NK-92 treated with Interleukin-12 subunit alpha and Interleukin-12 subunit beta, amount 100 ng/mL, for 24 hours (cell line): ENCODE measurements around the gene CCDC74B.
A peak's percentile ranks its signal among the peaks of the same experiment; 100 is the strongest.
"Not testable (repeated sequence)": the region's sequence is repeated elsewhere in the genome, so short reads cannot be mapped to it uniquely, and the experiment has no call there.

Experiments
- DNase-seq: peaks from one replicate; lab custom pipeline; 2025; lab: John Stamatoyannopoulos, UW

The CCDC74B gene

GRCh38 chr2:130145006-130145414 lies at the start of gene CCDC74B:
CCDC74B (minus strand) TSS chr2:130145112; CDS start chr2:130144996, 116 bp downstream.
- not testable (repeated sequence) for DNase-seq

DNA sequence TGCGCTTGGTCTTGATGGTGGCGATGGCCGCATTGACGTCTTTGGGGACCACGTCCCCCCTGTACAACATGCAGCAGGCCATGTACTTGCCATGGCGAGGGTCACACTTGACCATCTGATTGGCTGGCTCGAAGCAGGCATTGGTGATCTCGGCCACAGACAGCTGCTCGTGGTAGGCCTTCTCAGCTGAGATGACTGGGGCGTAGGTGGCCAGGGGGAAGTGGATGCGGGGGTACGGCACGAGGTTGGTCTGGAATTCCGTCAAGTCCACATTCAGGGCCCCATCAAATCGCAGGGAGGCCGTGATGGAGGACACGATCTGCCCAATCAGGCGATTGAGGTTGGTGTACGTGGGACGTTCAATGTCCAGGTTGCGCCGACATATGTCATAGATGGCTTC lies 48.9 kb upstream of the CCDC74B start:
- not testable (repeated sequence) for DNase-seq

DNA sequence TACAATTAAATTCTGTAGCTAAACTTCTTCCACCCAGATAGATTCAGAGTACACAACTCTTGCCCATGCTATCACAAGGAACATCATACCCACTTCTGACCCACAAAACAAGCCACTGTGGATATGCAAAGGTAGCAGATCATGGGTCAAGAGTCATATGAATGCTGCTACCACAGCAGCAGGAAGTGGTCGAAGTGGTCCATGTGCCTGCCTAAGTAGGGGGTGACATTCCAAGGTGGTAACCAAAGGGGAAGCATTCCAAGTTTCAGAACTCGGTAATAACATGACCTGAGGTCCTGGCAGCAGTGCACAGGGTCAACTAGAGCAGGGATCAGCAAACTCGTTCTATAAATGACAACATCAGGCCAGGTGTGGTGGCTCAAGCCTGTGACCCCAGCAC lies 47.5 kb upstream of the CCDC74B start:
- not testable (repeated sequence) for DNase-seq

DNA sequence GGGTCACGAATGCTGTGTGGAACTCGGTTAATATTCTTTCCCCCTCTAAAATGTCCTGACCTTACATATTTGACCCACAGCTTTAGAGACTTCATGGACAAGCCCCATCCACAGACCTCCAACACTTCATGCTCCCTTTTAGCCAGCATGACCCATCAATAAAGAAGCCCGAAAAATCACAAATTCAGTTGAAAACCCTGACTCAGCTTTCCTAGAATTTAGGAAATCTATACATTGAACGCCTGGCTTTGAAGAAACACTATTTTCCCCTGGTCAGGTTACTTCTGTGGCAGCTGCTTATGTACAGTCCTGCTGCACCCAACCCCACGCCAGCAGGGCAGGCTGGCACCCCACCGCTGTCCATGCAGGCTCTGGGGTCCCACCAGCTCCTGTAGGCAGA lies 46.4 kb upstream of the CCDC74B start:
- not testable (repeated sequence) for DNase-seq

DNA sequence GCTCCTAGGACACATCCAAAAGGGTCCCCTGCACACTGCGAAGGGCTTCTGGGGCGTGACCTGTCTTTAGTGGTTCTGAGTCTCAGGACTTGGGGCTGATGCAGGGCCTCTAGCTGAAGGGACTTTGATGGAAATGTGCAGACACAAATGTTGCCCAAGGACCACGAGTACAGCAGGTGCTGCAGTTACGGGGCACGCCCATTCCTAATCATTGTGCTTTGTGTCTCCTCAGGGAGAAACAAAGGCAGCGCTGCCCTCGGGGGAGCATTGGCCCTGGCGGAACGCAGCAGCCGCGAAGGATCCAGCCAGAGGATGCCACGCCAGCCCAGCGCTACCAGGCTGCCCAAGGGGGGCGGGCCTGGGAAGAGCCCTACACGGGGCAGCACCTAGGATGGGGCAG lies 45.3 kb upstream of the CCDC74B start:
- DNase-seq: no peak

DNA sequence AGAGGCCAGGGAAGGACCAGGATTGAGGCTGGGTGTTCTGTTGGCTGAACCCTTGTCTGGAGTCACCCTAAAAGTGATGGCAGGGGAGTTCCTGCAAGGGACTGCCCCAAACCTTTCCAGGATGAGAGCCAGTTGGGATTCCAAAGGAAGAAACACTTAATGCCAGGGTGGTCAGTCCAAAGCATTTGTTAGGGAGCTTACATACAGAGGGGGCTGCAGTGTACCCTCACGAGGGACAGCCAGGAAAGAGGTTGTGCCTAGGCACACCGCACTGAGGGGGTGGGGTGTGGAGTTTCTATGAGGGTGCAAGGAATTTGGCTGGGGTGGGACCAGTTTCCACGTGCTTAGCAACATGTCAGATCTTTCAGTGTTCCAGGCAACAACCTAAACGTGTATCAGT lies 44.0 kb upstream of the CCDC74B start:
- not testable (repeated sequence) for DNase-seq

GRCh38 chr2:130187859-130188792 lies 43.2 kb upstream of the CCDC74B start:
- DNase-seq: not testable (repeated sequence)

- no peak for DNase-seq
Observed at GRCh38 chr2:130187268-130187667, 42.4 kb upstream of the CCDC74B start.

GRCh38 chr2:130186391-130186790 lies 41.5 kb upstream of the CCDC74B start:
- no peak for DNase-seq

DNA sequence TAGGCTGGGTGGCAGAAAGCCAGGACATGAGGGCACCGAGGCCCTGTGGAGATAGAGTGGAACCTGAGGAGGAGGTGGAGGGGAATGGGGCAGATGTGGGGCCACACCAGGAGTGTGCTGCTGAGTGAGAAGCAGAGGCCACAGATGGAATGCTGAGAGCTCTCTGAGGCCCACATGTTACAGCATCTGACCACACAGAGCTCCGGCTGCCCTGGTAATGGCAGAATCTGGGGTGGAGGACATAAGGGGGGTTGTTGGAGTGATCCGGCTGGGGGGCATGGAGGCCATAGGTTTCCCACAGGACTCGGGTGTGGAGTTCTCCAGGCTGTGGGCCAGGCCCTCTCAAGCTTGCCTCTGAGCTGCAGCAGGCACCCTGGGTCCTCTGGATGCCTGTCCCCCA lies 41.0 kb upstream of the CCDC74B start:
- DNase-seq: no peak

DNA sequence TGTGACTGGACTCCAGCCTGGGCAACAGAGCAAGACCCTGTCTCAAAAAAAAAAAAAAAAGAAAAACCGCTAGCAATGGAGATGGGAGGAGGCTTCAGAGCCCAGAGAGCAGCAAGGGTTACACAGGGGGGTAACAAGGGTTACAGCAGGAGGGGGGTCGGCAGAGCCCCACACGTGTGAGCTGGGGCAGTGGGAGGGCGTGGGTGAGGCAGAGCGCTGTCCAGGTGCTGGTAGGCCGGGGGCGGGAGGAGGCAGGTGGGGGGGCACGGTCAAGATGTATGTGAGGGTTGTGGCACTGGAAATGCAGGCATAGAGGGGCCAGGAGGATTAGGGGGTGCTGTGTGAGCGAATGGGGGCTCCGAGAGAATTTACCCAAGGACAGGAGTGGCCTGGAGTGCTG lies 40.5 kb upstream of the CCDC74B start:
- DNase-seq: no peak

- DNase-seq: no peak
Observed at GRCh38 chr2:130183512-130184373, 38.8 kb upstream of the CCDC74B start.

DNA sequence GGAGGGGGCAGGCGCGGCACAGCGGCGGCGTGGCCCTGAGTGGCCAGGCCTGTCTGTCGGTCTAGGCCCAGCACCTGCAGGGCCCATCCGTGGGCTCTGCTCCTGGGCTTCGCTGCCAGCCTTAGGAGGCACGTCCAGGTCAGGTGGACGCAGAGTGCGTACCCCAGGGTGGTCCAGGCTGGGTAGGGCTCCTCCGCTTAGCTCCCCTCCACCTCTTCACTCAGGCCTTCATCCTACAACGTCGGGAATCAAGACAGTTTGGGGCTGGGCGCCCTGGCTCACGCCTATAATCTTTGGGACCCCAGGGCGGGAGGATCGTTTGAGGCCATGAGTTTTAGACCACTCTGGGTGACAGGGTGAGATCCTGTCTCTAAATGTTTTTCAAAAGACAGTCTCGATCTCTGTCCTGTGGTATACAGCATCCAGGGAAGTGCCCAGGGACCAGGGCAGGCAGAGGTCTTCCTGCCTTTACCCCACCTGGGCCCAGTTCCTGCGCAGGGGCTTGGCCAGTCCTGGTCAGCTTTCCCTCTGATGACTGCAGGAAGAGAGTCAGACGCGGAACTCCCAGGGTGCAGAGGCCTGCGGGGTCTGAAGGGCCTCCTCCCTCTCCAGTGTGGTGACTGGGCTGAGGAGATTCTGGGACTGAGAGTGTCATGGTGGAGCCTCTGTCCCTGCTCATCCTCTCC lies 38.1 kb upstream of the CCDC74B start:
- DNase-seq: not testable (repeated sequence)

GRCh38 chr2:130181880-130182682 lies 37.2 kb upstream of the CCDC74B start, which contains the start of gene MZT2B:
MZT2B (plus strand) TSS chr2:130182262; CDS start chr2:130182283, 21 bp downstream.
- peak; percentile 81 for DNase-seq

DNA sequence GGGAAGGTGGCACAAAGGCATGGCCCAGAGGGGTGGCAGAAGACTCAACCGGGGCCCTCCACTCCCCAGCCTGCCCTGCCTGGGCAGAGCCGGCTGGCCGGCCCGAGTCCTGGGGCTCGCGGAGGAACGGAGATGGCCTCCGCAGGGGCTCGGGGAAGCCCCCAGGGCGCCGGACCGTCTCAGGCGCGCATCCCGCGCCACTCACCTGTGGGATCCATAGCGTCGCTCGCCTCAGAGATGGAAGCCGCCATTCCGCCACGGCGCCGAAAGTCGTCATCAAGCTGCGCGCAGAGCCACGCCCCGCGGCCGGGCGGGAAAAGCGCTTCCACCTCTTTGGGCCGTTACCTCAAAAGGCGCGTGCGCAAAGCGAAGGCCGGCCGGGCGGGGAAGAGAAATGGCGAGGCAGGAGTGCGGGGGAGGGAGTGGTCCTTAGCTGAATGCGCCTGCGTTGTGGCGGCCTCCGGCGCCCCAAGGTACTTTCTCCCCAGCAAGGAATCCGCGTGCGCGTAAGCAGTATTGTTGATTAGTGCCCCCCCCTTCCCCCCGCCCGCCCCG lies 36.5 kb upstream of the CCDC74B start, which contains the start of gene SMPD4:
Gene SMPD4, minus strand, starts transcription at position 278 of the 555 bp plus-strand sequence. CDS start 5,010 bp downstream, outside the sequence.
- peak; percentile 95 for DNase-seq

DNA sequence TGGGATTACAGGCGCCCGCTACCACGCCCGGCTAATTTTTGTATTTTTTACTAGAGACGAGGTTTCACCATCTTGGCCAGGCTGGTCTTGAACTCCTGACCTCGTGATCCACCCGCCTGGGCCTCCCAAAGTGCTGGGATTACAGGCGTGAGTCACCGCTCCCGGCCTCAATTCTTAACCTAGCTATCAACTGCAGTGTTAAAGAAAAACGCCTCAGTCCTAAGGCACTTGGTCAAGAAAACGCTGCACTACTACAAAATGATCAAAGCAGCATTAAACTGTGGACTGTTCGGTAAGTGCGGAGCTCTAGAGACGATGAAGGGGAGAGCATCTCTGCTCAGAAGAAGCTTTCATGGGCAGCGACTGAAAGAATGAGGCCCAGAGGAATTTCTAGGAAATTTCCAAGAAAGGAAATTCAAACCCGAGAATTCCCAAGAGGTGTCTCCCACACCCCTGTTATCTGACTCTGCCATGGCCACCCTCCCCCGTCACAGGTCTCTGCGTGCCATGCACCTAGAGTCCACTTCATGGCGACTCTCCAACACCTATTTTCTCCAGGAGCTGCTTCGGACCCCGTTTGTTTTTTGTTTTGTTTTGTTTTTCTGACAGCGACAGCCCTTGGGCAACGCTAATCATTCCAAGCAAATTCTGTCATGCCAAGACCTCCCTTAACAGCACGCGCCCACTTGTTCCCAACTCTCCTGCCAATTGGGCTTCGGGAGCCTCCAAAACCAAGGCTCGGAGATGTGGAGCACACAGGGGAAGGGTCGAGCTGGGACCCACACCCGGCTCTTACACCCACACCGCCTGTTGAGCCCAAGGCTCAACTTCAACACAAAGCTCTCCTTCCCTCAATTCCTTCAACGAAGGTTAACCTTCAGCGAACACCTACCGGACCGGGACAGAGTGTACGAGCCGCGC lies 35.8 kb upstream of the CCDC74B start:
- not testable (repeated sequence) for DNase-seq

DNA sequence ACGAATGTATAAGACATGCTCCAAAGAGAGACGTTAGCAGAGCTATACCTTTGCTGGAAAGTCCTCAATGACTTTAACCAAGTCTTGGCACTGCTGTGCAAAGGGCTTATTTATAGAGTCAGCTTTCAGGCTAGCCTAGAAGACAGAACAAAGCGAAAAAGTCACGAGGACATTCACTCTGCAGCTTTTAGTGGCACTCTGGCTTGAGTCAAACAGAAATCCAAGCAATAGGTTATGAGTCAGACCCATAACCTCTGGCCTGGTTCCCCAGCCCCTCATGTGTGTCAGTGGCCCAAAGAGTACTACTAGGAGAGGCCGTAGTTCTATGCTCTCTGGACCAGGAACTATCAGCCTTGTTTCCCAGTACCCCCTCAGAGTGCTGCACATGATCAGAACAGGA lies 30.0 kb upstream of the CCDC74B start:
- DNase-seq: not testable (repeated sequence)

DNA sequence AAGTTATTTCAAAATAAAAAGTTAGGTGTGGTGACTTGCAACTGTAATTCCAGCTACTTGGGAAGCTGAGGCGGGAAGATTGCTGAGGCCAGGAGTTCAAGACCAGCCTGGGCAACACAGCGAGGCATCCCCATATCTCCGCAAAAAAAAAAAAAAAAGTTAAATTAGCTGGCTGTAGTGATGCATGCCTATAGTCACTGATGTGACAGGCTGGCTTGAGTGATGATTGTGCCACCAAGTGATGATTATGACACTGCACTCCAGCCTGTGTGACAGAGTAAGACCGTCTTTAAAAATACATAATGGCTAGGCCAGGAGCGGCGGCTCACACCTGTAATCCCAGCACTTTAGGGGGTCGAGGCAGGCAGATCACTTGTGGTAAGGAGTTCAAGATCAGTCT lies 25.0 kb upstream of the CCDC74B start:
- DNase-seq: no peak

DNA sequence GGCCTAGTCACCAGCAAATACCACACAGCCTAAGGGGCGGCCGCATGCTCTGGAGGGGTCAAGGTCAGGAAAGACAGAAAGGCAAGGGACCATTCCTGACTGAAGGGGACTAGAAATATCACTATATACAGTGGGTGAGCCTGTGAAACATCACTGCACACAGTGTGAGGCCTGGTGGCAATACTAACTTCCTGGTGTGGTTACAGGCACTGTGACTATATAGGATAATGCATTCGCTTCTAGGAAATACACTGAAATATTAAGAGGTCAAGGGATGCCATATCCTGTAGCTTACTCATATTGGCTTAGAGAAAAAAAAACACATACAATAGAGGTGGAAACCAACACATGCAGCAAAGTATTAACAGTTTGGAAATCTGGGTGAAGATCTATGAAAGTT lies 24.3 kb upstream of the CCDC74B start:
- not testable (repeated sequence) for DNase-seq
